Measurements from ENCODE around the gene RCAN1. TPM values are rescaled to one million over a fixed set of nuclear protein-coding genes. Genes with fewer than 3 reads are reported as not detected.
A peak's percentile ranks its signal among the peaks of the same experiment; 100 is the strongest.

RCAN1 gene
- total RNA-seq, 1 donor from 2014 or later: 12.5 TPM

DNA sequence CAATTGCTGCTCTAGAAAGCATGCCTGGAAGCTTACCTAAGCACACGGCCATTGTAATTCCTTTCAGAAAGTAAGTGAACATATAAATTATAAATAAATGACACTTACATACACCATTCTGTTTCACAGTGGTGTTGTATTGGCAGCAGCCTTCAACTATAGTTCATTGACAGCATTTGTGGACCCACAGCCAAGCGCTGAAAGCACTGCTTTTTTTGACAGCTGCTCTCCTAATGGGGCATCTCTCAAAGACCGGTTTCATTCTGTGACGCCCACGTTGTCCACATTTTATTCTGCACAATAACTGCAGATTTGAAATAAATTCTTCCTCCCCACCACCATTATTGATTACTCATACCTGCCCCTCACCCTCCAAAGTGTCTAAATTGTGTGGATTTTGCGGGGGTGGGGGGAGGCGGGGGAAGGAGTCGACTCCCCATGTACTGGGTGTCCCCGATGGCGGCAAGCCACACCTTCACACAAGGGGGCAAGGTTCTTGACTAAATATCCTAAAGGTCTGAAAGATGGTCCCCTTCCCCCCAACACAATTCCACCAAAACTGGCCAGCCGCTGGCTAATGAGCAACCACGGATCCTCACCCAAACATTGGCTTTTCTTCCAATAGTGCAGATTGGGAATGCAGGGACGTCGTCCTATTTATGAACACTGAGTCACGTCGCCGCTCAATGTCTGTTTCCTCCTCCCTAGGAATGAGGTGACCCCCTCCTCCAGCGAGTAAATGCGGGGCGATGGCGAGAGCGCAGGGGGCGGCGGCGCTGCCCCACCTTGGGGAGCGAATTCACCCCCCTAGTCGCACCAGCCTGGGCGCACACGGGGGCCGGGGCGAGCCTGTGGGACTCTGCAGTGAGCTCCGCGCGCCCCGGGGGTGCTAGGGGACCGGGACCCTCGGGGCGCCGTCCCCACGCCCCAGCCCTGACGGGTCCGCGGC lies 960 bp downstream of the RCAN1 start:
- no peaks in the 10 kb centered on the region for H3K27me3 ChIP-seq
- peak overlapping the region in 1 of 2 donors; percentile 90 for H3K27ac ChIP-seq
- TF ChIP-seq, protein P1, sequence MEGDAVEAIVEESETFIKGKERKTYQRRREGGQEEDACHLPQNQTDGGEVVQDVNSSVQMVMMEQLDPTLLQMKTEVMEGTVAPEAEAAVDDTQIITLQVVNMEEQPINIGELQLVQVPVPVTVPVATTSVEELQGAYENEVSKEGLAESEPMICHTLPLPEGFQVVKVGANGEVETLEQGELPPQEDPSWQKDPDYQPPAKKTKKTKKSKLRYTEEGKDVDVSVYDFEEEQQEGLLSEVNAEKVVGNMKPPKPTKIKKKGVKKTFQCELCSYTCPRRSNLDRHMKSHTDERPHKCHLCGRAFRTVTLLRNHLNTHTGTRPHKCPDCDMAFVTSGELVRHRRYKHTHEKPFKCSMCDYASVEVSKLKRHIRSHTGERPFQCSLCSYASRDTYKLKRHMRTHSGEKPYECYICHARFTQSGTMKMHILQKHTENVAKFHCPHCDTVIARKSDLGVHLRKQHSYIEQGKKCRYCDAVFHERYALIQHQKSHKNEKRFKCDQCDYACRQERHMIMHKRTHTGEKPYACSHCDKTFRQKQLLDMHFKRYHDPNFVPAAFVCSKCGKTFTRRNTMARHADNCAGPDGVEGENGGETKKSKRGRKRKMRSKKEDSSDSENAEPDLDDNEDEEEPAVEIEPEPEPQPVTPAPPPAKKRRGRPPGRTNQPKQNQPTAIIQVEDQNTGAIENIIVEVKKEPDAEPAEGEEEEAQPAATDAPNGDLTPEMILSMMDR (IDR thresholded peaks at IDR 0.05): no peak
- peaks cover 0 to 2% of the 10 kb centered on the region in 2 donors for H3K4me1 ChIP-seq
- no peaks in the 10 kb centered on the region for H3K9me3 ChIP-seq
- intact Hi-C loops (cut with DNase I): loop anchor here (2.0 to 10.0 kb wide), 2 partner anchors 87 to 699 kb away; partner anchors contain the start of gene ATP5PO
- no peaks in the 10 kb centered on the region for H3K36me3 ChIP-seq
- DNase-seq (ENCODE audit: low spot score in 2 of 2): no peak
- peak overlapping the region; percentile 74 to 81 for H3K4me3 ChIP-seq

DNA sequence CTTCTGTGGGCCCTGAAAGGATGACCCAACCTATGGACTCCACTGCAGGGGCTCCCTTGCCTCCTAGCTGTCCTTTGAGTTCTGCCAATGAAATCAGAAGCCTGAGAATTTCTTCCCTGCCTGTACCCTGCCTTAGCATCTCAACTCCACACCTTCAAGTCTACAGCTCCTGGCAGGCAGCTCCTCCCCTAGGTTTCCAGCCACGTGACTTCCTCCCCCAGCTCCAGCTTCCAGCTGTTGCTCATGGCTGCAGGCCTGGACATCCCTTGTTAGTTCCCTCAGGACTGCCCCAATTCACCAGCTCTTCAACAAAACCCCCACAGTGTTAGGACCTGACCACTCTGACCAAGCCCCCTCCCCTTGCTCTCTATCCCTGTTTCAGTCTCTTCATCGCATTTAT lies 2.4 kb downstream of the RCAN1 start:
- H3K4me3 ChIP-seq: peak overlapping the region in 1 of 2 donors; percentile 81
- no peak for DNase-seq (ENCODE audit: low spot score in 2 of 2)
- no peak overlapping the region for H3K27ac ChIP-seq
- H3K4me1 ChIP-seq: peaks cover 0 to 2% of the 10 kb centered on the region in 2 donors
- TF ChIP-seq, protein P1 (IDR thresholded peaks at IDR 0.05): no peak
- H3K36me3 ChIP-seq: no peaks in the 10 kb centered on the region
- no peaks in the 10 kb centered on the region for H3K27me3 ChIP-seq
- intact Hi-C loops (cut with DNase I): loop anchor here (10.0 kb wide), 1 partner anchor 698 kb away; the partner anchor contains the start of gene ATP5PO
- H3K9me3 ChIP-seq: no peaks in the 10 kb centered on the region

DNA sequence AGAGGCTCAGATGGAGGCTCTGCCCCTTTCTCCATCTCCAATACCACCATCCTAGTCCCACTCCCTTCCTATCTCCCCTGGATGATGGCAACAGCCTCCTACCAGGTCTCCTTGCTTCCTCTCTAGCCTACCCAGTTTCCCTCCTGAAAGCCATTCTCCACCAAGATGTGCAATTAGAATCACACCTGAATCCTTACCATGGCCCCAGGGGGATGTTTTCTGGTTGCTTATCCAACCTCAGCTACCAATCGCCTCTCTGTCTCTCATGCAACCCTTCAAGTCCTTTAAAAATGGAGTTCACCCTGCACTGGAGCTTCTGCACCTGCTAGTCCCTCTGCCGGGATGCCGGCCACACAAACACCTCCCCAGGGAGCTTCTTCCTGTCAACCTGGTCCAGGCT lies 2.9 kb downstream of the RCAN1 start:
- Histone ChIP-seq H3K9me3 (no peaks in the 10 kb centered on the region), H3K27ac (no peak overlapping the region), H3K4me1 (peaks cover 0 to 2% of the 10 kb centered on the region in 2 donors), H3K27me3 (no peaks in the 10 kb centered on the region), H3K36me3 (no peaks in the 10 kb centered on the region), H3K4me3 (no peak overlapping the region)
- intact Hi-C loops (cut with DNase I): loop anchor here (10.0 kb wide), 1 partner anchor 697 kb away; the partner anchor contains the start of gene ATP5PO
- TF ChIP-seq, protein P1 (IDR thresholded peaks at IDR 0.05): no peak
- DNase-seq (ENCODE audit: low spot score in 2 of 2): no peak

DNA sequence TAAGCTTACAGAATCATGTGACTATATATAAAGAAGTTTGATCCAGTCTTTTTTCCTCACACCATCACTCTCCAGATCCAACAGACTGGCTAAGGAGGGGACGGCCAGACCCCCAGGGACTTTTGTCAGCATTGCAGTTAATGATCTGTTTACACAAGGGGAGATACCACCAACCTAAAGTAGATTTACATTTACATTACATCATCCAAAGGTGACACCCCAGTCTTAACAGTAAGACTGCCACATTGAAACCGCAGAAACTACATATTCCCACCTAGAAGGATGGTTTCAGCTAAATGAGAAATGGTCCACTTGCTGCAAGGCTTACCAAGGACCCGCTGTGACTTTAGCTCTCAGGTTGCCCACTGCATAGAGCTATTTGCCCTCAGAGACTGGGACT lies 3.4 kb downstream of the RCAN1 start:
- DNase-seq (ENCODE audit: low spot score in 2 of 2): no peak
- TF ChIP-seq, protein P1 (IDR thresholded peaks at IDR 0.05): no peak
- Histone ChIP-seq H3K27ac (no peak overlapping the region), H3K4me3 (no peak overlapping the region), H3K27me3 (no peaks in the 10 kb centered on the region), H3K9me3 (no peaks in the 10 kb centered on the region), H3K4me1 (peaks cover 0 to 2% of the 10 kb centered on the region in 2 donors), H3K36me3 (no peaks in the 10 kb centered on the region)
- intact Hi-C loops (cut with DNase I): loop anchor here (10.0 kb wide), 1 partner anchor 697 kb away; the partner anchor contains the start of gene ATP5PO

DNA sequence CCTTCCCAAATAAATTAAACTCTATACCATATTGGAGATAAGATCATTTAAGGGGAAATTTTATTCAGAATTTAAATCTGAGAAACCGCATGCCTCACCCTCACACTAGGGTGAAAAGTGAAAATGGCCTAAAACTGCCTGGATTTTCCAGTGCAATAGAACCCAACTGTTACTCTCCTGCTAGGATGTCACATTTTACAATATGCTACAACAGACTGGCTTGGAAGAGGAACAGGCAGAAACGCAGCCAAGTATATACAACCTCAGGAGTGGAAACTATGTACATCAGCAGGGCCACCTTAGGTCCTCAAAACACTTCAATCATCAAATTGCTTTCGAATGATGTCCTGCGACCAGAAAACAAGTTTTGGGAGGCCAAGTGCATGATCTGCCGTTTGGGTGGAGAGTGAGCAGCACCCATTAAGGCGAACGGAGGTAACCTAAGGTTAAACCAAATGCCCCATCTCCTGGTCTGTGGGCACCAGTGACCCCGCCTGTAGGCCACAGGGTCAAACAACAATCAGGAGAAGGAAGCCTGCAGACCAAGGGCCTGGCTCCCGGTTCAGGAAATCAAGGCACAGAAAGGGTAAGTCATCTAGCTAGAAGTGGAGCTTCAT lies 4.9 kb downstream of the RCAN1 start:
- Histone ChIP-seq H3K27ac (no peak overlapping the region), H3K4me1 (peaks cover 0 to 2% of the 10 kb centered on the region in 2 donors), H3K4me3 (no peak overlapping the region), H3K9me3 (no peaks in the 10 kb centered on the region), H3K36me3 (no peaks in the 10 kb centered on the region), H3K27me3 (no peaks in the 10 kb centered on the region)
- TF ChIP-seq, protein P1 (IDR thresholded peaks at IDR 0.05): no peak
- intact Hi-C loops (cut with DNase I): loop anchor here (10.0 kb wide), 1 partner anchor 695 kb away; the partner anchor contains the start of gene ATP5PO
- no peak for DNase-seq (ENCODE audit: low spot score in 2 of 2)
